Hepatic stellate cell (primary cell): ENCODE measurements around the gene SERPINE2.

Source experiments
- DNase-seq: peaks from one replicate; pipeline ENCODE4 v3.0.0; 2011; ENCODE audit warnings: low spot score

The SERPINE2 gene

GRCh38 chr2:223972656-223973102, 66.4 kb downstream of the SERPINE2 start:
- DNase-seq = no peak

GRCh38 chr2:223971731-223972130, 67.4 kb downstream of the SERPINE2 start:
- DNase-seq = no peak

GRCh38 chr2:223970343-223971128, 68.5 kb downstream of the SERPINE2 start:
- DNase-seq = peak; percentile 14

GRCh38 chr2:223969856-223970255, 69.2 kb downstream of the SERPINE2 start:
- DNase-seq = no peak

- DNase-seq = no peak
These were observed 69.8 kb downstream of the SERPINE2 start for GRCh38 chr2:223969315-223969714.

- no peak for DNase-seq
These were observed 71.1 kb downstream of the SERPINE2 start for GRCh38 chr2:223967981-223968380.

GRCh38 chr2:223959688-223960087, 79.4 kb downstream of the SERPINE2 start:
- no peak for DNase-seq

- peak; percentile 84 for DNase-seq
These were observed 81.8 kb downstream of the SERPINE2 start, which contains the start of gene MRPL44 for GRCh38 chr2:223957092-223957851. TSS of gene MRPL44 (plus strand) at chr2:223957463. CDS start at chr2:223957473, 10 bp downstream.

- DNase-seq = no peak
These were observed 82.8 kb downstream of the SERPINE2 start for GRCh38 chr2:223956300-223956699.

GRCh38 chr2:223954401-223954800, 84.7 kb downstream of the SERPINE2 start:
- DNase-seq = peak; percentile 37

- no peak for DNase-seq
These were observed 86.7 kb downstream of the SERPINE2 start for GRCh38 chr2:223952280-223952968.

- no peak for DNase-seq
These were observed 88.4 kb downstream of the SERPINE2 start for GRCh38 chr2:223950448-223951347.

- no peak for DNase-seq
These were observed 89.7 kb downstream of the SERPINE2 start for GRCh38 chr2:223949241-223949840.

GRCh38 chr2:223947711-223948205, 91.3 kb downstream of the SERPINE2 start:
- no peak for DNase-seq

- DNase-seq = no peak
These were observed 93.3 kb downstream of the SERPINE2 start for GRCh38 chr2:223945755-223946154.

GRCh38 chr2:223944703-223945531, 94.2 kb downstream of the SERPINE2 start, which contains the start of gene WDFY1:
TSS of gene WDFY1 (minus strand) at chr2:223945335. CDS start at chr2:223945284, 51 bp downstream.
- peak; percentile 95 for DNase-seq

GRCh38 chr2:223944166-223944702, 94.9 kb downstream of the SERPINE2 start:
- peak; percentile 34 for DNase-seq

- DNase-seq = peak; percentile 54
These were observed 95.5 kb downstream of the SERPINE2 start for GRCh38 chr2:223943561-223944008.

GRCh38 chr2:223943135-223943534, 96.0 kb downstream of the SERPINE2 start:
- no peak for DNase-seq
